ENCODE measurements around the gene NLGN2.

The NLGN2 gene

DNA sequence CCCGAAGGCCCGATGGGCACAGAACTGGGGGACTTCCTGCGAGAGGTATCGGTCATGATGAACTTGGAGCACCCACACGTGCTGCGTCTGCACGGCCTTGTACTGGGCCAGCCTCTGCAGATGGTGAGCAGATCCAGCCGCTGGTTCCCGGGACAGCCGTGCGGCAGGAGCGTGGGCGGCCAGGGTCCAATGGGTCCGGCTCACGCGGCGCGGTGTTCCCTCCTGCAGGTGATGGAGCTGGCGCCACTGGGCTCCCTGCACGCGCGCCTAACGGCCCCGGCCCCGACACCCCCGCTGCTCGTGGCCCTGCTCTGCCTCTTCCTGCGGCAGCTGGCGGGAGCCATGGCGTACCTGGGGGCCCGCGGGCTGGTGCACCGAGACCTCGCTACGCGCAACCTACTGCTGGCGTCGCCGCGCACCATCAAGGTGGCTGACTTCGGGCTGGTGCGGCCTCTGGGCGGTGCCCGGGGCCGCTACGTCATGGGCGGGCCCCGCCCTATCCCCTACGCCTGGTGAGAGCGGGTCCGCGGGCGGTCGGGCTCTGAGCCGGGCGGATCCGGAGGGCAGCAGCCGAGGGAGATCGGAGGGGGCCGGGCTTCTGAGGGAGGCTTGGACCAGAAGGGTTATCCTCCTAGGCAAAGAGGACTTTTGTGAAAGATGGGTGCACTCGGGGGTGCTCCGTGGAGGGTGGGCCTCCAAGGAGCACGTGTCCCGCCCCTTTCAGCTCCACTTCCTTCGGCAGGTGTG, 23.7 kb upstream of the NLGN2 start:
- H3K4me1 Mint-ChIP-seq (ENCODE audit: low read depth): peaks cover 10% of the 10 kb centered on the region
- peaks cover 5% of the 10 kb centered on the region for H3K36me3 Mint-ChIP-seq
- H3K4me3 Mint-ChIP-seq: peak overlapping the region; percentile 86
- H3K27me3 Mint-ChIP-seq: peaks cover 20% of the 10 kb centered on the region
- peak overlapping the region; percentile 64 for H3K27ac Mint-ChIP-seq
- H3K9me3 Mint-ChIP-seq (ENCODE audit: low read depth): no peaks in the 10 kb centered on the region

DNA sequence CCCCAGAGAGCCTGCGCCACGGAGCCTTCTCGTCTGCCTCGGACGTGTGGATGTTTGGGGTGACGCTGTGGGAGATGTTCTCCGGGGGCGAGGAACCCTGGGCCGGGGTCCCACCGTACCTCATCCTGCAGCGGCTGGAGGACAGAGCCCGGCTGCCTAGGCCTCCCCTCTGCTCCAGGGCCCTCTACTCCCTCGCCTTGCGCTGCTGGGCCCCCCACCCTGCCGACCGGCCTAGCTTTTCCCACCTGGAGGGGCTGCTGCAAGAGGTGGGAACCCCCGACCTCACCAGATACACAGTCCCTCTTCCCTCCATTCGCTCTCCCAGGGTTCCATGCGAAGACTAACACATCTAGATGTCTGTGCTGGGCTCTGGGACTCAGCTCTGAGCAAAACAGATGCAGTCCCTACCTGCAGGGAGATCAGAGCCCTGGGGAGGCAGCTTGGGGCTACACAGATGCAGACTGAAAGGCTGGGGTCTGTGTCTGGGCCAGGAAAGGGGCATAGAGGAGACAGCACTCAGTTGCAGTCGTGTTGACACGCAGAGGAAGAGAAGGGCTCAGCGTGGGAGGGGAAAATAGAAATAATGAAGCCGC, 23.1 kb upstream of the NLGN2 start:
- Mint-ChIP-seq H3K36me3 (no peaks in the 10 kb centered on the region), H3K4me1 (ENCODE audit: low read depth) (peaks cover 12% of the 10 kb centered on the region), H3K4me3 (peak overlapping the region; percentile 86), H3K27me3 (peaks cover 14% of the 10 kb centered on the region), H3K27ac (peak overlapping the region; percentile 78), H3K9me3 (ENCODE audit: low read depth) (no peaks in the 10 kb centered on the region)

DNA sequence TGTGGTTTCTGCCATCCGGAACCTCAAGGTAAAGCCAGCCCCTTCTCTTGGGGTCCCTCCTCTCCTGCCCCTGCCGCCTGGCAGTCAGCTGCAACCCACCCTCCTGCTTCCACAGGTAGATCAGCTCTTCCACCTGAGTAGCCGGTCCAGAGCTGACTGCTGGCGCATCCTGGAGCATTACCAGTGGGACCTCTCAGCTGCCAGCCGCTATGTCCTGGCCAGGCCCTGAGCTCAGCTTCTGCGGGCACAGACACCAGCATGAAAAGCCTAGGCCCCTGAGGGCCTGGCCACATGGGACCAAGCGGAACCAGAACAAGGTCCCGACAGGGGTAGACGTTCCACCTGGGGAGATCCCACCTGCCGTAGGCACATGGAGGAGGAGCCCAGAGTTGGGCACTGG, 18.8 kb upstream of the NLGN2 start:
- H3K4me1 Mint-ChIP-seq (ENCODE audit: low read depth): peaks cover 25% of the 10 kb centered on the region
- no peaks in the 10 kb centered on the region for H3K9me3 Mint-ChIP-seq (ENCODE audit: low read depth)
- H3K36me3 Mint-ChIP-seq: no peaks in the 10 kb centered on the region
- no peaks in the 10 kb centered on the region for H3K27me3 Mint-ChIP-seq
- H3K4me3 Mint-ChIP-seq: no peak overlapping the region
- H3K27ac Mint-ChIP-seq: no peak overlapping the region

DNA sequence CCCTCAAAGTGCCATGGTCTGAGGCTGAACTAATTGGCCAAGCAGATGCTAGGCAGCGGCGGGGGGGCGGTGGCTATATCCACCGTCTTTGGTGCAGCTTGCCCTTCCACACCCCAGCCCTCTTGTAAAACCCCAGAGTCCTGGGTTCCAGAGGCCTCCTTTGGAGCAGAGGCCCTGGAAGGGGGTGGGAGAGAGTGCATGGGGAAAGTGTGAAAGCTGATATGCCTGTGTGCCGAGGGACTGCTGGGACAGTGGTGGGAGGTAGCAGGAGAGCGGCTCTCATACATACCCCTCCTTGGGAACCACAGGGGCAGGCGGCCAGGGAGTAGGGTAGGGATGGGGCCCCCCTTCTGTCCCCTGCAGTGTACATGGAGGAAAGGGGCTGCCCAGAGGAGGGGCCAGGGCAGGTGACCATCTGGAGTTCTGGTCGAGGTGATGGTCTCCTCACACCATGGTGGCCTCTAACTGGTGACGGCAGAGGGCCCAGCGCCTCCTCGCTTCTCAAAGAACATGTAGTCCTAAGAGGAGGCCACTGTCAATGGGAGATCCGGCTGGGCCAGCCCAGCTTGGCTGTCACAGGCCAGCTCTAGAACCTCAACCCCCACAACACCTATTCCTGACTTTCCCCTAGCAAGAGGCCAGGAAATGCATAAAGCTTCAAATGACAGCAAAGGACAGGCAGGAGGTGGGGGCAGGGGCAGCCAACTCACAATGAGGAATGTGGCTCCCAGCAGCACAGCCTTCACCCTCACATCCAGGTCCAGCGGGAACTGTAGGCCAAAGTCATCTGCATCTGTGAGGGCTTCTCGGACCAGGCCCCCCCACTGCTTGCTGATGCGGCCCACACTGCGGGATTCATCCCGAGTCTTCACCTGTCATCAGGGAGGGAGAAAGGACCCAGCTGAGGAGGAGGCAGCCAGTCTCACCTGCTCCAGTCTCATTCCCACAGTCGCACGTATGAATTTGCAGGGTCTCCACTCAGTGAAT, 17.4 kb upstream of the NLGN2 start:
- Mint-ChIP-seq H3K4me3 (no peak overlapping the region), H3K27ac (no peak overlapping the region), H3K27me3 (no peaks in the 10 kb centered on the region), H3K9me3 (ENCODE audit: low read depth) (no peaks in the 10 kb centered on the region), H3K4me1 (ENCODE audit: low read depth) (peaks cover 26% of the 10 kb centered on the region), H3K36me3 (no peaks in the 10 kb centered on the region)

DNA sequence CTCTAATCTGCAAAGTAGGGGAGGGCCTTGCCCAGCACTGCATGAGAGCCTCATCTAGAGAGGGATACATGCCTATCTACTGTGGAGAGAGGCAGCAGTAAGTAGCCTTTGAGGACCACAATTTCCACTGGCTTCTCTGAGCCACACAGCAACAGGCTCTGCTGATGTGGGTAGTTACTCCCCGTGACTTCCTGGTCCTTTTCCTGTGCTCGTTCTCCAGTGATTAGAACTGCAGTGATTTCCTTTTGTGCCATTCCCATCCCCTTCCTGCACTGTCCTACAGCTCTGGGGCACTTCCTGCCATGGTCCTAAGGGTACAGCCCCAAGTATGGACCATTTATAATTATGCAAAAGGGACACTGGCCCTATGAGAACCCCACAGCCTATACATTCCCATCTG, 16.3 kb upstream of the NLGN2 start:
- H3K9me3 Mint-ChIP-seq (ENCODE audit: low read depth): no peaks in the 10 kb centered on the region
- H3K4me3 Mint-ChIP-seq: peak overlapping the region; percentile 71
- H3K4me1 Mint-ChIP-seq (ENCODE audit: low read depth): peaks cover 28% of the 10 kb centered on the region
- no peaks in the 10 kb centered on the region for H3K27me3 Mint-ChIP-seq
- no peaks in the 10 kb centered on the region for H3K36me3 Mint-ChIP-seq
- H3K27ac Mint-ChIP-seq: no peak overlapping the region

DNA sequence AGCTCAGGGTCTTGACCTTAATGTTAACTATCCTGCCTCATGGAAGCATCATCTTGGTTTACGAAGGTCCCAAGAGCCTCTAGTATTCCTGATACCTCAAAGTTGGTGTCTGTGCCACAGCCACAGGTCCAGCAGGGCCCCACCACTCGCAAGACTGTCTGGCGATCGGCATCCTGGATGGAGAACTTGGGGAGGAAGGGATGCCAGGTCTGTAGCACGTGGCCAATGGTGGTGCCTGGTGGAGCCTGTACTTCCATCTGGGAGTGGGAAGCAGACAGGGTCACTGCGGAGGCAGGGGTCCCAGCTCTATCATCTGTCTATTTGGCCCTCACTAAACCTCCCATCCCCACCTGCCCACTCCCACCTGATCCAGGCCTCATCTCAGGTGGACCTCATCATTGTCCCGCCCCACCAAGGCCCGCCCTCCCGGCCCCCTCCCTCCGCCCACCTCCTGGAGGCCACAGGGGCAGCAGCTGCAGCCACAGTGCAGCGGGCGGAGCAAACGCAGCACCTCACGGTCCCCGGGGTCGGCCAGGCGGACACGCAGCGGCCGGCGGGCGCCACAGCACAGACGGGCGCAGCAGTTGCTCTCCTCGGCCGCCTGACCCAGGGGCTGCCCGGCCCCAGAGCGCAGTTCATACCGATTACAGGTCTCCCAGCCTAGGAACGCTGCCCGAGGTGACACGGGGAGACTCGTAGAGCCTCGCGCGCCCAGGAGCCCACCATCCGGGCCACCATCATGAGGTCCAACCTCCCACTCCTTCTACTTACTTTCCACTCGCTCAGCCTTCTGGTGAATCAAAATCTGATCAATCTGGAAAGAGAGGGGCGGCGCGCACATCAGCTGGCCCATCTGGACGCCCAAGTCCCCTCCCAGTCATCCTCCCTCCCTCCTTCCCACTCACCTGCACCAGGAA, 14.7 kb upstream of the NLGN2 start:
- H3K27ac Mint-ChIP-seq: peak overlapping the region; percentile 68
- H3K4me1 Mint-ChIP-seq (ENCODE audit: low read depth): peaks cover 28% of the 10 kb centered on the region
- no peaks in the 10 kb centered on the region for H3K9me3 Mint-ChIP-seq (ENCODE audit: low read depth)
- H3K27me3 Mint-ChIP-seq: no peaks in the 10 kb centered on the region
- no peaks in the 10 kb centered on the region for H3K36me3 Mint-ChIP-seq
- peak overlapping the region; percentile 92 for H3K4me3 Mint-ChIP-seq

DNA sequence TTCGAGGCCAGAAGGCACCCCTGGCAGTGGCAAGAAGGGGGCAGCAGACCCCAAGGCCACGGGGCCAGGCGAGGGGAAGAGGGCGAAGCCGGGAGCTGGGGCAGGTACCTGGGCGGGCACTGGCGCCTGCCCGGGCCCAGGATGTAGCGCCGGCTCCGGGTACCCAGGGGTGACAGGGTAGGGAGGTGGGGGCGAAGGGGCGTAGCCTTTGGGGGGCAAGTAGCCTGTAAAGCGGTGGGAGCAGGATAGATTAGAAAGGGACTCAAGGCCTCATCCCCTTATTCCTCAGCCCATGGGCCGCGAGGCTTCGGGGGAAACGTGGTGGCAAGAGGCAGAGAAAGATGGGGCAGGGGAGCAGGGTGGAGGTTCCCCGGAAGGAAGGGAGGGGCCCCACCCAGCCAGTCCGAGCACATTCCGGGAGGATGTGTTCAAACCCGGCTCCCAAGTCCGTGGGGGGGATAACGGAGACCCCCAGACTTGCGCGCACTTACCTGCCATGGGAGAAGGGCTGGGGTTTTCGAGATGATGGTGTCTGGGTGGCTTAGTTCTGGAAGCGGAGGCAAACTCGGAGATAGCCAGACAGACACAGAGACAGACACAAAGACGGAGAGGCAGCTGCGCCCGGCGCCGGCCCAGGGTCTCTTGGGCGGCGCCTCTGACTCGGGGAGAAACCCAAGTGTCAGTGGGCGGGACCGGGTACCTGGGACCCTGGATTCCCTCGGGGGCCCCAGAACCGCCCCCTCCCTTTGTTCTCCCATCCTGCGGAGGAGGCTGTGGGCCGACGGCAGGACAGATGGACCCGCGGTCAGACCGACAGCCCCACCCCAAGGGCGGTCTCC, 13.8 kb upstream of the NLGN2 start:
- no peaks in the 10 kb centered on the region for H3K27me3 Mint-ChIP-seq
- peaks cover 28% of the 10 kb centered on the region for H3K4me1 Mint-ChIP-seq (ENCODE audit: low read depth)
- no peaks in the 10 kb centered on the region for H3K9me3 Mint-ChIP-seq (ENCODE audit: low read depth)
- peak overlapping the region; percentile 92 for H3K4me3 Mint-ChIP-seq
- H3K36me3 Mint-ChIP-seq: no peaks in the 10 kb centered on the region
- peak overlapping the region; percentile 87 for H3K27ac Mint-ChIP-seq

DNA sequence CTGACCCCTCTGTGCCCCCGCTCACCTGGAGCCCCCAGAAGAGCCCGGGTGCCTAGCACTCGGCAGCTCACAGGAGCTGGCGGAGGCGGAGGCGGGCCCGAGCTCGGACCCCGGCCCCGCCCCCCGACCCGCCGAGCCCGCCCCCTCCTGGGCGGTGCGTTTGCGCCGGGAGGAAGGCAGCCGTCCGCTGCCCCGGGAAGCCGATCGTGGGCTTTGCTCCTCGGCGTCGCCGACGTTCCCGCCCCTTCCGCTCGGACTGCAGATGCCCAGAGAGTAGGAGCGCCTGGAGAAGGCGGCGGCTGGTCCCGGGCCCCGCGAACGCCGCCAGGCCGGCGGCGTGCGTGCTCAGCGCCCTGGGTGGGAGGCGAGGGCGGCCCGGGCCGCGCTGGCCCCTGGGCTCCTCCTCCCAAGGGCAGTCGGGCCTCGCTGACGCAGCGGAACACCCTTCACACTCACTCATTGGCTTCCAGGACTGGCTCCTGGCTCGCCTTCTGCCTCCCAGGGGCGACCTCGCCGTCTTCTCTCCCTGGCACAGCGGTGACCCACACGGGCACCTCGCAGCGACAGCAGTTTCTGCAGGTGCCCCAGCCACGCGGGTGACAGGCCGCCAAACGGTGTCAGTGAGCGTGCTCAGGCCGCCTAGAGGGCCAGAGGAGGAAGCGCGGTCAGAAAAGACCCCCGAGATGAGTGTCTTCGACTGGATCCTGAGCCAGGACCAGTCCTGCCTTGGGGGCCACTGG, 13.0 kb upstream of the NLGN2 start, which contains the start of gene PLSCR3:
Gene PLSCR3, minus strand, starts transcription at position 74 of the 740 bp plus-strand sequence. CDS start 415 bp downstream, outside the sequence.
- no peaks in the 10 kb centered on the region for H3K36me3 Mint-ChIP-seq
- peaks cover 26% of the 10 kb centered on the region for H3K4me1 Mint-ChIP-seq (ENCODE audit: low read depth)
- peak within 1 kb of the TSS; percentile 93 for H3K4me3 Mint-ChIP-seq
- H3K27me3 Mint-ChIP-seq: no peaks in the 10 kb centered on the region
- peak within 1 kb of the TSS; percentile 95 for H3K27ac Mint-ChIP-seq
- H3K9me3 Mint-ChIP-seq (ENCODE audit: low read depth): no peaks in the 10 kb centered on the region

DNA sequence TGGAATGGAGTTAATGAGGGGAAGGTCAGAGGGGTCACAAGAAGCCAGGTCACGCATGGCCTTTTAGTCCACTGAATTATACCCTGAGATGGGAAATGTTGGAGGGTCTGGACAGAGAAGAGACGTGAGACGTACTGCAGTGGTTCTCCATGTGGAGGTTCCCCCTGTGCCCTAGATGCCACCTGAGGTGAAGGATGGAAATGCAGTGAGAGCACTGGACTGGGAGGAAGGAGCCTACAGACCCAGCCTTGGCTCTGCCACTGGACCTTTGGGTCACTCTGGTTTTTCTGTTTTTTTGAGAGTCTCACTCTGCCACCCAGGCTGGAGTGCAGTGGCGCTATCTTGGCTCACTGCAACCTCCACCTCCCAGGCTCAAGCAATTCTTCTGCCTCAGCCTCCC, 11.5 kb upstream of the NLGN2 start:
- Mint-ChIP-seq H3K4me3 (peak overlapping the region; percentile 52), H3K9me3 (ENCODE audit: low read depth) (no peaks in the 10 kb centered on the region), H3K36me3 (no peaks in the 10 kb centered on the region), H3K4me1 (ENCODE audit: low read depth) (peaks cover 21% of the 10 kb centered on the region), H3K27ac (peak overlapping the region; percentile 50), H3K27me3 (no peaks in the 10 kb centered on the region)

DNA sequence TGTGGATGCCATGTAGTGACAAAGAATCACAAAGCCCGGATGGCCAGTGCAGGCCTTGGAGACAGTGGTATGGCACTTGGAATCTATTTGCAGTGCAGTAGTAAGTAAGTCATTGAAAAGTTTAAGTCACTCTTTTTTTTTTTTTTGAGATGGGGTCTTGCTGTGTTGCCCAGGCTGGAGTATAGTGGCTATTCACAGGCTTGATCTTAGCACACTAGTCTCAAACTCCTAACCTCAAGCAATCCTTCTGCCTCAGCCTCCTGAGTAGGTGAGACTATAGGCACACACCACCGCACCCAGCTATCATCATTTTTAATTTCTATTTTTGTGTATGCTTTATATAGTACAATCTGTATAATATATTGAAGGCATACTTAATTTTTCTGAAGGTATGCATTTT, 9.0 kb upstream of the NLGN2 start:
- H3K4me3 Mint-ChIP-seq: no peak overlapping the region
- H3K9me3 Mint-ChIP-seq (ENCODE audit: low read depth): no peaks in the 10 kb centered on the region
- peaks cover 16% of the 10 kb centered on the region for H3K4me1 Mint-ChIP-seq (ENCODE audit: low read depth)
- no peak overlapping the region for H3K27ac Mint-ChIP-seq
- H3K36me3 Mint-ChIP-seq: peaks cover 2% of the 10 kb centered on the region
- H3K27me3 Mint-ChIP-seq: no peaks in the 10 kb centered on the region

DNA sequence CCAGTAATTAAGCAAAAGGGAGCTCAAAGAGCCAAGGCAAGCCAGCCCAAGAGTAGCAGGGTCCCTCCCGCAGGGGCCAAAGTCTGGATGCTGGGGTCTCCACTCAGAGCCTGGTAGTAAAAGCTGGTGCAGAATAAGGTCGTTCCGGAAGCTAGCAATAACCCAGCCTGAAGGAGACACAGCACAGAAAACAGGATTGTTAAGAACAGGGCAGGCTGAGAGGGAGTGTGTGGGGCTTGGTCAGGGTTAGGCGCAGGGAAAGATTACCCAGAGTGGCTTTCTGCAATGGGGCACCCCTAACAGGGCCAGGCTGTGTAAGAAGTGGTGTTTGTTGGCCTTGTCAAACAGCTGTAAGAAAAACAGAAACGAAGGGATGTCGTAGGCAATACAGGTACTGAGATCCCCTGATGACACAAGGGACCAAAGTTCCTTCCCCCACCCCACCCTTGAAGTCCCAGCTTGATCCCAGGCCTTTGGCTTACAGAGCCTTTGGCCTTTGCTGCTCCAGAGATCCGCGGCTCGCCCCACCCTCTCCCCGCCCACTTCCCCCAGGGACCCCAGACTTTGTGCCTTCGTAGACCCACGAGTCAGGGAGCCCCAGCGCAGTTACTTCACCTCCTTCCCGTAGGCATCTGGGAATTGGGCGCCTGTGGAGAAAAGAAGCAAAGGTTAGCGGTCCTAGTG, 4.5 kb upstream of the NLGN2 start:
- Mint-ChIP-seq H3K4me1 (ENCODE audit: low read depth) (peaks cover 18% of the 10 kb centered on the region), H3K4me3 (peak overlapping the region; percentile 95), H3K27ac (peak overlapping the region; percentile 54), H3K9me3 (ENCODE audit: low read depth) (no peaks in the 10 kb centered on the region), H3K27me3 (no peaks in the 10 kb centered on the region), H3K36me3 (peaks cover 2% of the 10 kb centered on the region)

DNA sequence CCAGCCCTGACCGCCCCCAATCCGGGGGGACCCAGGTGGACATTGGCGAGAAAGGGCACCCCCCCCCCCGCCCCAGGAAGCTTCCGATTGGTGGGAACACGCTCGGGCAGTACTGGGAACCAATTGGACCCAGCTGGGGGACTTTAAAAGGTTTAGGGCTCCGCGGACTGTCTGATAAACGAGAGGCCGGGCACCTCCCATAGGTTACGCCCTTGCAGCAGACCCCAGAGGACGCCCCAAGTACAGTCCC, 4.0 kb upstream of the NLGN2 start:
- H3K4me1 Mint-ChIP-seq (ENCODE audit: low read depth): peaks cover 18% of the 10 kb centered on the region
- peak overlapping the region; percentile 95 for H3K4me3 Mint-ChIP-seq
- H3K27ac Mint-ChIP-seq: peak overlapping the region; percentile 89
- no peaks in the 10 kb centered on the region for H3K27me3 Mint-ChIP-seq
- H3K36me3 Mint-ChIP-seq: peaks cover 2% of the 10 kb centered on the region
- no peaks in the 10 kb centered on the region for H3K9me3 Mint-ChIP-seq (ENCODE audit: low read depth)
